ENCODE measurements around the gene TNFRSF8. TPM values are rescaled to one million over a fixed set of nuclear protein-coding genes. Genes with fewer than 3 reads are reported as not detected.

Gene TNFRSF8
- total RNA-seq, 3 donors from 2014 or later = 0.31 to 0.51 TPM; not detected in 1

- DNase-seq (peak in 1 of 3 donors; percentile 25), ATAC-seq (no peak)
- intact Hi-C loops (cut with DNase I, micrococcal nuclease) = no loop called here
- Histone ChIP-seq H3K4me3 (no peak overlapping the region), H3K36me3 (ENCODE audit: low read depth) (no peaks in the 10 kb centered on the region), H3K4me1 (ENCODE audit: low read depth) (no peaks in the 10 kb centered on the region), H3K9me3 (no peaks in the 10 kb centered on the region)
- TF ChIP-seq CTCF (IDR thresholded peaks at IDR 0.05) = no peak
Observed at GRCh38 chr1:12112711-12113161, 49.6 kb downstream of the TNFRSF8 start.

GRCh38 chr1:12113433-12114339 lies 50.6 kb downstream of the TNFRSF8 start:
- Histone ChIP-seq H3K9me3 (no peaks in the 10 kb centered on the region), H3K4me1 (ENCODE audit: low read depth) (no peaks in the 10 kb centered on the region), H3K36me3 (ENCODE audit: low read depth) (no peaks in the 10 kb centered on the region), H3K4me3 (no peak overlapping the region)
- DNase-seq (peak in 1 of 3 donors; percentile 2), ATAC-seq (no peak)
- TF ChIP-seq CTCF (IDR thresholded peaks at IDR 0.05) = no peak
- intact Hi-C loops (cut with DNase I, micrococcal nuclease) = no loop called here

- ATAC-seq (no peak), DNase-seq (no peak)
- intact Hi-C loops (cut with DNase I, micrococcal nuclease) = no loop called here
- H3K36me3 ChIP-seq (ENCODE audit: low read depth) = no peaks in the 10 kb centered on the region
- no peak for TF ChIP-seq CTCF (IDR thresholded peaks at IDR 0.05)
- no peaks in the 10 kb centered on the region for H3K4me1 ChIP-seq (ENCODE audit: low read depth)
- H3K4me3 ChIP-seq = no peak overlapping the region
- H3K9me3 ChIP-seq = no peaks in the 10 kb centered on the region
Observed at GRCh38 chr1:12114340-12114683, 51.2 kb downstream of the TNFRSF8 start.

GRCh38 chr1:12114916-12115315 lies 51.8 kb downstream of the TNFRSF8 start:
- TF ChIP-seq CTCF (IDR thresholded peaks at IDR 0.05) = no peak
- no peaks in the 10 kb centered on the region for H3K9me3 ChIP-seq
- H3K4me3 ChIP-seq = no peak overlapping the region
- H3K36me3 ChIP-seq (ENCODE audit: low read depth) = no peaks in the 10 kb centered on the region
- H3K4me1 ChIP-seq (ENCODE audit: low read depth) = no peaks in the 10 kb centered on the region
- ATAC-seq (no peak), DNase-seq (peak in 1 of 3 donors; percentile 2)
- intact Hi-C loops (cut with DNase I, micrococcal nuclease) = no loop called here

GRCh38 chr1:12121212-12122003 lies 58.3 kb downstream of the TNFRSF8 start:
- DNase-seq (peak in 1 of 3 donors; percentile 19), ATAC-seq (no peak)
- Histone ChIP-seq H3K36me3 (ENCODE audit: low read depth) (no peaks in the 10 kb centered on the region), H3K4me3 (no peak overlapping the region), H3K9me3 (no peaks in the 10 kb centered on the region), H3K4me1 (ENCODE audit: low read depth) (no peaks in the 10 kb centered on the region)
- intact Hi-C loops (cut with DNase I, micrococcal nuclease) = loop anchor here in 1 of 2 donors (2.0 kb wide), 1 partner anchor 87 kb away; no protein-coding TSS in a partner anchor
- no peak for TF ChIP-seq CTCF (IDR thresholded peaks at IDR 0.05)
